Astrocyte of the spinal cord (primary cell): ENCODE data around the gene LAP3.

ENCODE experiments used
- DNase-seq: peaks from one replicate; pipeline ENCODE4 v3.0.0; 2011; ENCODE audit warnings: low read depth, low spot score
- H3K4me3 ChIP-seq: 2 replicates; pipeline ENCODE4 v1.5.1; 2011; ENCODE audit warnings: low read depth, mild to moderate bottlenecking, low read length, moderate library complexity
- in situ Hi-C: cut with HindIII; loops from 2 replicates; pipeline ENCODE4 v1.10.0; 2017; ENCODE audit warnings: low sequenced_read_pairs
- TF ChIP-seq, protein P1 (sequence below): IDR thresholded peaks from 2 replicates; pipeline ENCODE4 v1.5.1; 2012; ENCODE audit warnings: low read depth, mild to moderate bottlenecking, low read length, inconsistent platforms

The LAP3 gene

DNA sequence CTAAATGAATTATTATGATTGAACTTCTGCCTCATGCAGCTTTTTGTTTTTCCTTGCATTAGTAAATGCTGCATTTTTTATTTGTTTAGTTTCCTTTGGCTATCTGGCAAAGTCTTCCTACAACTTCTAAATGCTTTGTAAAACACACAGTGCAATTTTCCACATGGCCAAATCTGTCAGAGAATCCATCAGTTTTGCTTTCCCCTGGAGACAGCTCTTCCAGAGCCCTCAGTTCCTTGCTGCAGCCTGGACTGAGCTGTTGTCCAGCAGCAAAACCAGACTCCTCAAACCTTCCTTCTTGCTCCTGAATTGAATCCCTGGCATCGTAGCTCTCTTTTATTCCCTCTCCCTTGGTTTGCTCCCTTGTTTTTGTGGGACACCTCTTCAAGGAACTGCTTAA lies 80.1 kb downstream of the LAP3 start:
- in situ Hi-C loops, result no loop called here
- TF ChIP-seq, protein P1, sequence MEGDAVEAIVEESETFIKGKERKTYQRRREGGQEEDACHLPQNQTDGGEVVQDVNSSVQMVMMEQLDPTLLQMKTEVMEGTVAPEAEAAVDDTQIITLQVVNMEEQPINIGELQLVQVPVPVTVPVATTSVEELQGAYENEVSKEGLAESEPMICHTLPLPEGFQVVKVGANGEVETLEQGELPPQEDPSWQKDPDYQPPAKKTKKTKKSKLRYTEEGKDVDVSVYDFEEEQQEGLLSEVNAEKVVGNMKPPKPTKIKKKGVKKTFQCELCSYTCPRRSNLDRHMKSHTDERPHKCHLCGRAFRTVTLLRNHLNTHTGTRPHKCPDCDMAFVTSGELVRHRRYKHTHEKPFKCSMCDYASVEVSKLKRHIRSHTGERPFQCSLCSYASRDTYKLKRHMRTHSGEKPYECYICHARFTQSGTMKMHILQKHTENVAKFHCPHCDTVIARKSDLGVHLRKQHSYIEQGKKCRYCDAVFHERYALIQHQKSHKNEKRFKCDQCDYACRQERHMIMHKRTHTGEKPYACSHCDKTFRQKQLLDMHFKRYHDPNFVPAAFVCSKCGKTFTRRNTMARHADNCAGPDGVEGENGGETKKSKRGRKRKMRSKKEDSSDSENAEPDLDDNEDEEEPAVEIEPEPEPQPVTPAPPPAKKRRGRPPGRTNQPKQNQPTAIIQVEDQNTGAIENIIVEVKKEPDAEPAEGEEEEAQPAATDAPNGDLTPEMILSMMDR, result no peak
- no peak for DNase-seq
- H3K4me3 ChIP-seq, result no peak overlapping the region
